HG03025 (cell line): ENCODE data around the gene DAG1.
"Not testable (repeated sequence)": the region's sequence is repeated elsewhere in the genome, so short reads cannot be mapped to it uniquely, and the experiment has no call there.

ENCODE experiments used
- ATAC-seq: cut with Tn5 transposase; IDR thresholded peaks from one replicate; pipeline ENCODE4 v1.9.1; 2021; ENCODE audit warnings: mild to moderate bottlenecking, moderate library complexity; ENCODE audit not compliant: unreplicated experiment, low FRiP score

The DAG1 gene

DNA sequence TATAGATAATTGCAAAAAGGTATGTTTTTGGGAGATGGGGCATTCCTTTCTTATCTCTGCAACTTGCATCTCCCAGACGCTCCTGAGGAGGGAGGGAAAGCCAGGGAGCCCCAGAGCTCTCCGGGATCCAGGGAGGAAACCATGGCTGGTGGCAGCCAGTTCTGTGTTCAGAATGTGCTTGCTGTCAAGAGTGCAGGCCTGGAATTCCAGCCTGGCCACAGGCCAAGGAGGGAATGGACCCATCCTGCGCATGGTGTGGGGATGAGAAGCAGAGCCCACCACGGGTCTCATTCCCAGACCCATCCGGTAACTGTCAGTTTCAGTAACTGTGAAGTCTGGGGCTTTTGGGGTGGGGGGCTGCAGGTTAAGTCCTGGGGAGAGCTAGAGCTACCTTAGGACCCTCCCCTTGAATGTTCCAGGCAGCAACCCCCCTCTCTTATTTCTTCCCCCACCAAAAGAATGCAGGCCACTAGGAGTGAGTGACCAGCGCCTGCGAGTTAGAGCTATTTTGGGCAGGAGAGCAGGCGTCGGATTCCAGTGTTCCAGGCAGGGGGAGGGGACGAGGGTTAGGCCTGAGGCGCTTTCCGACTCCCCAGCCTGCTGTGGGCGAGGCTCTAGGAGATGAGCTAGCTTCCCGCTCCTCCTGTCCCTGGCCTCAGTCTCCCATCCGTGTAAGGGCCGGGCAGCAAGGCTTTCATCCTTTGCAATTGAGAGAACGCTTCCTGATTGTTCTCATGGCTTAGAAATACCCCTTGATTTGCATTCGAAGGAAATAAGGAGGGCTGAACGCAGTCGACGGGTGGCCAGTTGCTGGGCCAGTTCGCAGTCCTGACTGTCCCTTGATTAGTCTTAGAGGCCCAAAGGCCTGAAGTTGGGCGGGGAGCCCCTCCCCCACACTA is 781 bp upstream of the DAG1 start:
- ATAC-seq = no peak

DNA sequence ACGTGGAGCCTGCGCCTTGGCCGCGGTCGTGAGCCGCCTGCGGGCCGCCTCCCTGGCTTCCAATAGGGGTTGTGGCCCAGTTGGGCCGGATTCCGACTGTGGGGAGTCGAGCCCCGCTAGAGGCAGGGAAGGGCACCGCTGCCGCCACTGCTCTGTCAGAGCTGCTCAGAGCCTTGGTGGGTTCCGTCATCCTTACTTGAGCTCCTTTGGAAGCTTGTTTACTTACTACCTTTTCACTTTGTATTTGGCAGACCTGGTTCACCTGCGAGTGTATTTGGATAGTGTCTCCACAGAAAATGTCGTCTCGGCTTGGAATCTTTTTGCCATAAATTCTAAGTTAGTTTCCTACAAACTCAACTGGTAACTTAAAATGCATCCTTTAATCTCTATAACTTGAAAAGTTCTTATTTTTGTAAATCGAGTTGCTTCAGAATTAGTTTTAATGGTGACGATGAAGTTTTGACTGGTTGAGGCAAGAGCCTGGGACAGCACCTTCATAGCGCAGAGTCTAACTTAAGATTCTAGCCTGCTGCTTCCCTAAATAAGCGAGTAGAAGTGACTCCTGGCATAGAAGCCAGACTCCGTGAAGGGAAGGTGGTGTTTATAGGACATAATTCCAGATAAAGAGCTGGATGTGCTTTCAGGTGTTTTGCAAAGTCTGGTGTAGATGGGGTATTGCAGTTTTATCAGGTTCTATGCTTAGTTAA is 800 bp downstream of the DAG1 start:
- peak; percentile 30 for ATAC-seq

- no peak for ATAC-seq
Measured at GRCh38 chr3:49471856-49472495, 1.9 kb downstream of the DAG1 start.

GRCh38 chr3:49476563-49476962 is 6.5 kb downstream of the DAG1 start:
- ATAC-seq = no peak

DNA sequence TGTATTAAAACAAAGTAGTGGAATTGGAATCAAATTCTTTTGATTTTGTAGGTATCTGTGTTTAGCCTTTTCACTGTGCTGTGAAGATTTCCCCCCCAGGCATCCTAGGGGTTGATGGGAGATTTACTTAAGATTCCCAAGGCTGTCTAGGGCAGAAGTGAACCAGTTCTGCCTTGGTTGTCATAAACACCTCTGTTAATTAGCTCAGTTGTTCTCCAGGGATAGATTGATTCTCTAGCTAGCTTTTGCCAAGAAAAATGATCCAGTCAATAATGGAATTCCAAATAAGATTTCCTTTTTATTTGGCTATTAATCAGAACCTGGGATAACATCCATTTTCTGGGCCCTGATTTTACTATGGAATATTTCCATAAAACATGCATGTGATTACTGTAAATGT is 12.7 kb downstream of the DAG1 start:
- no peak for ATAC-seq

DNA sequence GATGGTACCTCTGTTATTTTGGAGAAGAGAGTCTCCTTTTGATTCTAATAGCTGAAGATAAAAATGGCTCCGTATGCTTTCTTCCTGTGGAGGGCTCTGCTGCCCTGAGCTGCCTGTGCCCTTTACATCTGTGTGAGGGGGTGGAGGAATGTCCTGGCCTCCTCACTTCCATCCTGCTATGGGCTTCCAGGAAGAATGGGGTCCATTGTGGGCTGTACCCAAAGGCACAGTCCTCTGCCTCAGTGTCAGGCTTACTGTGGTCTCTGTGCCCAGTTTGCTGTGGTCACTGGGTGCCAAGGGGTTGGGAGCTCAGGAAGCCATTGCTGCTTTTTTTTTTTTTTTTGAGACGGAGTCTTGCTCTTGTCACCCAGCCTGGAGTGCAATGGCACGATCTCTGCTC is 14.4 kb downstream of the DAG1 start:
- ATAC-seq = no peak

- no peak for ATAC-seq
Measured at GRCh38 chr3:49489247-49489646, 19.2 kb downstream of the DAG1 start.

GRCh38 chr3:49492969-49493368 is 22.9 kb downstream of the DAG1 start:
- no peak for ATAC-seq

DNA sequence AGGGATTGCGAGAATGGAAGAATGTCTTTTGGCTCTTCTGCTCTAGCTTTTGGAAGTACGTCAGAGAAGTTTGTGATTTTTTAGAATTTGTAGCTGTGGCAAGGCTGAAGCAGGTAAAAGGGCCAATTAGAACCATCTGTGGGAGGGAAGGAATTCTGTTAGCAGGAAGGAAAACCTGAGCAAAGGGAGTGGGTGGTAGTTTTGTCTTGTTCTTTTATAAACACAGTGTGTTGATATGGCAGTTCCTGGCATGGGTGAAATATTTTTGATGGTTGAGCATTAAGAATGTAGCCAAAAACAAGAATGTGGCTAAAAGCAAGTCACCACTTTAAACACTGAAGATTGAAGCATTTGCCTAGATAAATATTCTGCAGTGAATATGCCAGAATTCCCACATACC is 23.8 kb downstream of the DAG1 start:
- ATAC-seq = no peak

DNA sequence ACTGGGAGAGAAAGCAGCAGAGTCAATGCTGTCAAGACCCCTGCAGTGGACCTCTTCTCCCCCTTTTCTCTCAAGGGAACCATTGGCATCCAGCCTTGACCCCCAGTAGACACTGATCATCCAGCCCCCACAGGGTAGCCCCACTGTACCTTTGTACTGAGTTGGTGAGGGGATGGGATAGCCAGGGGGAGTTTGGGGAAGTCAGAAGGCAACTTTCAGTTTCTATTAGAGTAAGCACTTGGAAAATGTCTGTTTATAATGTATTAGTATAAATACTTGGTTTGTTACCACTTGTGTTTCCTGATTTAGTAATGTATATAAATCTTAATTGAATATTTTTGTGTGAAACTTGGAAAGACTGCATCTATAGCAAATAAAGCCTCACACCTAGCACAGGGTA is 25.0 kb downstream of the DAG1 start:
- ATAC-seq = no peak

- not testable (repeated sequence) for ATAC-seq
Measured at GRCh38 chr3:49496845-49497244, 26.8 kb downstream of the DAG1 start.

- no peak for ATAC-seq
Measured at GRCh38 chr3:49497606-49498005, 27.5 kb downstream of the DAG1 start.

GRCh38 chr3:49498239-49498638 is 28.2 kb downstream of the DAG1 start:
- no peak for ATAC-seq

- ATAC-seq = no peak
Measured at GRCh38 chr3:49498648-49499047, 28.6 kb downstream of the DAG1 start.

DNA sequence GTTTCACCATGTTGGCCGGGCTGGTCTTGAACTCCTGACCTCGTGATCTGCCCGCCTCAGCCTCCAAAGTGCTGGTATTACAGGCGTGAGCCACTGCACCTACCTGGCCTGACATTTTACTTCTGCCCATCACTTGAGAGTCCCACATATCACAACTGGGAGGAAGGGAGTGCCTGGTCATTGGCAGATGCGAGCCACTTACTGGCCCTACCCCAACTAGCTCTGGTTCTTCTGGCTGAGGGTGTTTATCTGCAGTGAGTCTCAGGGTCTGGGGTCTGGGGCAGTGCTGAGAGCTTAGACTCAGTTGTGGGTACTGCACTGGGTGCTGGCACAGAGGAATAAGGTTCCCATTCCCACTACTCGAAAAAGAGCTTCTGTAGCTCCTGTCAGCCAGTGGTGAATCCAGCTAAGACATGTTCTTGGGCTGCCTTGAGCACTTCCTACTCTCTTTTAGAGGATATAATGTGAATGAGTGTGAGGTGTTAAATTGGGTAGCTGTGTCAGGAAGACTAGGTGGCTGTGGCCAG is 30.2 kb downstream of the DAG1 start:
- ATAC-seq = no peak

- no peak for ATAC-seq
Measured at GRCh38 chr3:49500732-49501609, 30.9 kb downstream of the DAG1 start.

- no peak for ATAC-seq
Measured at GRCh38 chr3:49501842-49502241, 31.8 kb downstream of the DAG1 start.

- no peak for ATAC-seq
Measured at GRCh38 chr3:49506906-49507305, 36.8 kb downstream of the DAG1 start.

DNA sequence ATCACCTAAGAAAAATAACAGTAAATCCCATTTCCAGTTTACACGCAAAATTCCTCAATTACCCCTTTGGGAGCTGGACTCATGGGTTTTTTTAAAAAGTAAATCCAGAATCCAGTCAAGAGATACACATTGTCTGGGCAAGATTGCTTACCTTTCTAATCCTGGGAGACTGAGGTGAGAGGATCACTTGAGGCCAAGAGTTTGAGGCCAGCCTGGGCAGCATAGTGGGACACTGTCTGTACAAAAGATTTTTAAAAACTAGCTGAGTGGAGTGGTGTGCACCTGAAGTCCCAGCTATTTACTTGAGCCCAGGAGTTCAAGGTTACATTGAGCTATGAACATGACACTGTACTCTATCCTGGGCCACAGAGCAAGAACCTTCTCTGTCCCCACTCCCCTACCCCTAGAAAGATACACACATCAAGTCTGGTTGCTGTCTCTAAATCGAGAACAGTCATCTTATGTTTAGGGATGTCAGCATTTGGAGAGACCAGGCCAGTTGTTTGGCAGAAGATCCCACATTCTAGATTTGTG is 39.0 kb downstream of the DAG1 start:
- no peak for ATAC-seq

DNA sequence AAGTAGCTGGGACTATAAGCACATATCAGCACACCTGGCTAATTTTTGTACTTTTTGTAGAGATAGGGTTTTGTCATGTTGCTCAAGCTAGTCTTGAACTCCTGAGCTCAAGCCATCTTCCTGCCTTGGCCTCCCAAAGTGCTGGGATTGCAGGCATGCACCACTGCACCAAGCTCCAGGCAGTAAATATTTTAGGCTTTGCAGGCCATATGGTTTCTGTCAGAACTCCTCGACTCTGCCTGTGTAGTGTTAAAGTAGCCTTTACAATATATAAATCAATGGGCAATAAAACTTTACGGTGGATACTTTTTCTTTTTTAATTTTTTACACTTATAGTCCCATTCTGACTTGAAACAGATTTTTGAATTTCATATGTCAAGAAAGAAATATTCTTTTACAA is 41.6 kb downstream of the DAG1 start:
- ATAC-seq = no peak
